Ovary (tissue), 9 donors: ENCODE results near the gene EDN1. TPM values are rescaled to one million over a fixed set of nuclear protein-coding genes. Genes with fewer than 3 reads are reported as not detected.

Experiments used
- DNase-seq, 5 donors: peaks; one replicate each; pipeline ENCODE4 v3.0.0-alpha.2; 2019 to 2020
- H3K27ac ChIP-seq, 2 donors: fragments of 200-600 bp; one replicate each; pipeline versions ENCODE4 v1.5.1 to v1.8.0; 2019 to 2022
- H3K27me3 ChIP-seq: fragments of 200-600 bp; one replicate; pipeline ENCODE4 v1.8.0; 2022
- H3K36me3 ChIP-seq: fragments of 200-600 bp; sonication (generic); one replicate; pipeline ENCODE4 v1.5.1; 2019
- H3K4me1 ChIP-seq: one replicate; pipeline ENCODE4 v1.8.1; 2013; ENCODE audit warnings: mild to moderate bottlenecking, moderate library complexity; ENCODE audit not compliant: insufficient read depth
- H3K4me3 ChIP-seq: fragments of 200-600 bp; sonication (generic); one replicate; pipeline ENCODE4 v1.5.1; 2017
- H3K9me3 ChIP-seq, 2 donors: fragments of 200-600 bp in 1 of 2; sonication (generic) in 1 of 2; one replicate each; pipeline versions ENCODE4 v1.5.1 to v1.8.1; 2013 to 2019; ENCODE audit warnings: mild to moderate bottlenecking in 1 of 2, moderate library complexity in 1 of 2
- EP300 ChIP-seq: sonication (generic); formaldehyde crosslinking; IDR thresholded peaks from one replicate; pipeline ENCODE4 v1.6.1; 2017; ENCODE audit warnings: antibody characterized with exemption
- POLR2A ChIP-seq: fragments of 450-650 bp; IDR thresholded peaks from one replicate; pipeline ENCODE4 v1.6.1; 2017; ENCODE audit warnings: antibody characterized with exemption, mild to moderate bottlenecking, moderate library complexity
- WGBS, 3 donors: extraction: QIAGEN DNeasy Blood & Tissue Kit in 1 of 3; methylation state at CpG; one replicate each; pipeline versions ENCODE4 v1.1.5 to v1.1.7; 2013 to 2017; 5-methylcytosine and 5-hydroxymethylcytosine counted together
- intact Hi-C, 4 donors: fragments of 100-400 bp; cut with DNase I; formaldehyde crosslinking; loops; one replicate each; pipeline versions ENCODE4 v1.11.0 to v1.15.1; 2022 to 2023
- polyA plus RNA-seq, 2 donors: library from polyadenylated mRNA; stranded (reverse); fragments of 200-250 nt in 1 of 2; fragments of 350-450 nt in 1 of 2; fragmentation: Illumina TruSeq in 1 of 2; extraction: RNeasy Lipid Tissue Mini Kit (QIAGEN cat#74804) in 1 of 2; gene quantifications; one replicate each; pipeline ENCODE4 v1.2.3, GENCODE V29; 2013 to 2014
- total RNA-seq, 7 donors: library from RNA; depleted of rRNA in 2 of 7; stranded (reverse); fragments of >200 nt in 2 of 7; fragmentation: NEBNext Ultra II Directional in 3 of 7; extraction: Animal tissue kit (Norgen Biotek cat#: 25700) in 3 of 7; gene quantifications; one replicate each; pipeline versions ENCODE4 v1.1.0 to v1.2.4, GENCODE V29; 2016 to 2023
- TF ChIP-seq, protein P1 (sequence below), 3 donors: fragments of 450-650 bp in 2 of 3; fragments of 200-600 bp in 1 of 3; IDR thresholded peaks; one replicate each; pipeline versions ENCODE4 v1.5.1 to v1.8.0; 2016 to 2022; ENCODE audit warnings: antibody characterized with exemption in 3 of 3, mild to moderate bottlenecking in 1 of 3
- donor health status: DM: no; HTN: no; CAD: no; lungs with moderate emphysema.
- donor health status: DM: no; HTN: no; CAD: no.
- donor health status: Bipolar disorder and iron deficiency.
- donor health status: DM: yes; HTN: yes; CAD: no.
- donor health status: DM: no; HTN: no; CAD: no.
- donor health status: DM: yes; HTN: yes; CAD: no.

EDN1 gene
- total and polyA plus RNA-seq, 9 donors, result 0.95 to 11.1 (median 3.1) TPM

- TF ChIP-seq, protein P1, sequence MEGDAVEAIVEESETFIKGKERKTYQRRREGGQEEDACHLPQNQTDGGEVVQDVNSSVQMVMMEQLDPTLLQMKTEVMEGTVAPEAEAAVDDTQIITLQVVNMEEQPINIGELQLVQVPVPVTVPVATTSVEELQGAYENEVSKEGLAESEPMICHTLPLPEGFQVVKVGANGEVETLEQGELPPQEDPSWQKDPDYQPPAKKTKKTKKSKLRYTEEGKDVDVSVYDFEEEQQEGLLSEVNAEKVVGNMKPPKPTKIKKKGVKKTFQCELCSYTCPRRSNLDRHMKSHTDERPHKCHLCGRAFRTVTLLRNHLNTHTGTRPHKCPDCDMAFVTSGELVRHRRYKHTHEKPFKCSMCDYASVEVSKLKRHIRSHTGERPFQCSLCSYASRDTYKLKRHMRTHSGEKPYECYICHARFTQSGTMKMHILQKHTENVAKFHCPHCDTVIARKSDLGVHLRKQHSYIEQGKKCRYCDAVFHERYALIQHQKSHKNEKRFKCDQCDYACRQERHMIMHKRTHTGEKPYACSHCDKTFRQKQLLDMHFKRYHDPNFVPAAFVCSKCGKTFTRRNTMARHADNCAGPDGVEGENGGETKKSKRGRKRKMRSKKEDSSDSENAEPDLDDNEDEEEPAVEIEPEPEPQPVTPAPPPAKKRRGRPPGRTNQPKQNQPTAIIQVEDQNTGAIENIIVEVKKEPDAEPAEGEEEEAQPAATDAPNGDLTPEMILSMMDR (IDR thresholded peaks at IDR 0.05), result no peak
- TF ChIP-seq POLR2A (no peak), EP300 (no peak)
- no peaks in the 10 kb centered on the region for H3K27me3 ChIP-seq
- DNase-seq, result no peak
- 75 to 81% (median 81%) methylated on average over 5 of the region's 5 CpGs for WGBS, 3 donors
- H3K4me1 ChIP-seq, result no peaks in the 10 kb centered on the region
- H3K27ac ChIP-seq, result no peak overlapping the region
- no peaks in the 10 kb centered on the region for H3K9me3 ChIP-seq
- intact Hi-C loops, result no loop called here
- H3K36me3 ChIP-seq, result no peaks in the 10 kb centered on the region
- H3K4me3 ChIP-seq, result no peak overlapping the region
Measured at GRCh38 chr6:12254210-12254609, 36.0 kb upstream of the EDN1 start.

GRCh38 chr6:12258191-12258590 lies 32.0 kb upstream of the EDN1 start:
- 90 to 94% (median 94%) methylated on average over 6 of the region's 6 CpGs for WGBS, 3 donors
- no peak for DNase-seq
- no peaks in the 10 kb centered on the region for H3K27me3 ChIP-seq
- H3K4me3 ChIP-seq, result no peak overlapping the region
- no peaks in the 10 kb centered on the region for H3K36me3 ChIP-seq
- intact Hi-C loops, result no loop called here
- no peaks in the 10 kb centered on the region for H3K4me1 ChIP-seq
- no peaks in the 10 kb centered on the region for H3K9me3 ChIP-seq
- no peak overlapping the region for H3K27ac ChIP-seq
- TF ChIP-seq POLR2A, result no peak
- no peak for TF ChIP-seq EP300
- TF ChIP-seq, protein P1 (IDR thresholded peaks at IDR 0.05), result no peak

DNA sequence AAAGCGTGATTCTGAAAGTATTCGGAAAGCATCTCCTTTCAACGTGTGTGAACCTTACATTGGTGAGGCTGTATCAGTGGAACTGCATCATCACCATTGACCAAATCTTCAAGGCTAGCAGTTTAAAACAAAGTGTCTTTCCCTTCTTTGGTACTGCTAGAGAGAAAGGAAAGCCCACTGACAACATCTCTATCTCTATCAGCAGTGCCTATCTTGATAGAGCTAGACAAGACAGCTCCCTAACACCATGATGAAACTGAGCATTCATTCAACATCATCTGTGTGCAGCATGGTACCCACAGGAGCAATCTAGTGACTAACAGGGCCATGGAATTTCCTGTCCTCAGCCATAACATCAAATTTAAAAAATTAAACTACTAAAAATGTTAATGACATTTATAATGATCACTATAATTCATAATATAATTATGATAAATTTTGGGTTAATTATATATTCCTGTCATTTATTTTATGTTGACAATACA lies 31.5 kb upstream of the EDN1 start:
- H3K27me3 ChIP-seq, result no peaks in the 10 kb centered on the region
- WGBS, 3 donors, result 90 to 94% (median 93%) methylated on average over 3 of the region's 3 CpGs
- no peaks in the 10 kb centered on the region for H3K4me1 ChIP-seq
- no peaks in the 10 kb centered on the region for H3K9me3 ChIP-seq
- H3K36me3 ChIP-seq, result no peaks in the 10 kb centered on the region
- TF ChIP-seq, protein P1 (IDR thresholded peaks at IDR 0.05), result no peak
- TF ChIP-seq POLR2A (no peak), EP300 (no peak)
- H3K27ac ChIP-seq, result no peak overlapping the region
- no peak overlapping the region for H3K4me3 ChIP-seq
- DNase-seq, result no peak
- intact Hi-C loops, result no loop called here

- 91 to 94% (median 91%) methylated on average over 2 of the region's 2 CpGs for WGBS, 3 donors
- intact Hi-C loops, result no loop called here
- no peak overlapping the region for H3K27ac ChIP-seq
- H3K9me3 ChIP-seq, result no peaks in the 10 kb centered on the region
- no peak for DNase-seq
- no peaks in the 10 kb centered on the region for H3K36me3 ChIP-seq
- H3K4me3 ChIP-seq, result no peak overlapping the region
- H3K27me3 ChIP-seq, result no peaks in the 10 kb centered on the region
- H3K4me1 ChIP-seq, result no peaks in the 10 kb centered on the region
- no peak for TF ChIP-seq POLR2A
- TF ChIP-seq, protein P1 (IDR thresholded peaks at IDR 0.05), result no peak
- no peak for TF ChIP-seq EP300
Measured at GRCh38 chr6:12260458-12261093, 29.6 kb upstream of the EDN1 start.
